Right renal pelvis (tissue), 4 donors: ENCODE measurements around the gene ARHGAP19. TPM values are rescaled to one million over a fixed set of nuclear protein-coding genes. Genes with fewer than 3 reads are reported as not detected.

ENCODE experiments used
- DNase-seq, 4 donors: peaks; one replicate each; pipeline ENCODE4 v3.0.0-alpha.2; 2013; ENCODE audit warnings: low read depth in 4 of 4, low spot score in 3 of 4, missing footprints in 1 of 4
- polyA plus RNA-seq, 4 donors: library from polyadenylated mRNA; unstranded; fragments of 120-200 nt; gene quantifications; one replicate each; pipeline ENCODE4 v1.2.1, GENCODE V29; 2013; ENCODE audit not compliant: insufficient read length in 4 of 4

The ARHGAP19 gene
- polyA plus RNA-seq, 4 donors: 29.9 to 38.4 (median 30.9) TPM

- DNase-seq: no peak
These were observed 117.5 kb downstream of the ARHGAP19 start for GRCh38 chr10:97174941-97175340.

- no peak for DNase-seq
These were observed 118.1 kb downstream of the ARHGAP19 start for GRCh38 chr10:97174276-97174775.

DNA sequence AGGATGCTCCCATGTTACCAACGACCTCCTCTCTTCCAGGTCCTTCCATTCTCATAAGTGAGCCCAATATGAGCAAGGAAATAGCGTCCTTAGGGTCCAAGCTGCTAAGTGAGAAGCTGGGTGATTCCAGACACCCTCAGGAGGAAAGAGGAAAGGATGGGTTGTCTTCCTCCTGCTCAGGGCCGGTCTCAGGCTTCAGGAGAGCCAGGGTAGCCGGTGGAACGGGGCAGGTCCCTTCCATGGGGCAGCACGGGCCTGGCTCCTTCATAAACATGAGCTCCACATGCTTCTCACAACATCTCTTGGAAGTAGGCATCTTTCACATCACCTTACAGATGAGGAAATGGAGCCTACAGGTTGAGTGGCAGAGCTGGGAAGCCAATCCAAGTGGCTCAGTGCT is 119.4 kb downstream of the ARHGAP19 start:
- DNase-seq: no peak

Other genes with a start within 250 kb of the ARHGAP19 start
- gene SLIT1, start 106.7 kb downstream of the ARHGAP19 start, polyA plus RNA-seq: 1 to 10 TPM; 5.4 to 7.7 (median 6.9) TPM
- 1 to 10 TPM; 3.5 to 4.0 (median 3.7) TPM for gene FRAT1, start 26.6 kb upstream of the ARHGAP19 start, polyA plus RNA-seq
- 10 to 100 TPM; 12.4 to 14.0 (median 13.4) TPM for gene FRAT2, start 42.1 kb upstream of the ARHGAP19 start, polyA plus RNA-seq
- 10 to 100 TPM; 20.0 to 24.5 (median 21.4) TPM for gene RRP12, start 108.7 kb upstream of the ARHGAP19 start, polyA plus RNA-seq
- 100 to 1,000 TPM; 176 to 209 (median 186) TPM for gene PGAM1, start 133.6 kb upstream of the ARHGAP19 start, polyA plus RNA-seq
- 10 to 100 TPM; 31.4 to 38.7 (median 35.9) TPM for gene EXOSC1, start 153.4 kb upstream of the ARHGAP19 start, polyA plus RNA-seq
- 10 to 100 TPM; 35.9 to 40.2 (median 37.7) TPM for gene ZDHHC16, start 153.5 kb upstream of the ARHGAP19 start, polyA plus RNA-seq
- 10 to 100 TPM; 80.3 to 88.4 (median 82.9) TPM for gene MMS19, start 205.8 kb upstream of the ARHGAP19 start, polyA plus RNA-seq
- 10 to 100 TPM in 1 of 4 donors, 1 to 10 TPM in 3; 9.2 to 12.6 (median 9.3) TPM for gene UBTD1, start 206.3 kb upstream of the ARHGAP19 start, polyA plus RNA-seq